HL-60 (cell line): ENCODE data around the gene EBI3.

Experiments used
- GABPA ChIP-seq: IDR thresholded peaks from 2 replicates; pipeline ENCODE4 v1.6.1; 2012; ENCODE audit warnings: low read depth
- POLR2AphosphoS5 ChIP-seq: IDR thresholded peaks from 2 replicates; pipeline ENCODE4 v1.6.1; 2012; ENCODE audit warnings: low read depth
- TF ChIP-seq, protein P1 (sequence below): IDR thresholded peaks from one replicate; pipeline ENCODE4 v1.5.1; 2011; ENCODE audit warnings: low read length, control low read depth, inconsistent platforms; ENCODE audit not compliant: insufficient read depth
- TF ChIP-seq, protein P2 (sequence below): IDR thresholded peaks from 2 replicates; pipeline ENCODE4 v1.6.1; 2012; ENCODE audit warnings: low read depth; ENCODE audit not compliant: insufficient replicate concordance

DNA sequence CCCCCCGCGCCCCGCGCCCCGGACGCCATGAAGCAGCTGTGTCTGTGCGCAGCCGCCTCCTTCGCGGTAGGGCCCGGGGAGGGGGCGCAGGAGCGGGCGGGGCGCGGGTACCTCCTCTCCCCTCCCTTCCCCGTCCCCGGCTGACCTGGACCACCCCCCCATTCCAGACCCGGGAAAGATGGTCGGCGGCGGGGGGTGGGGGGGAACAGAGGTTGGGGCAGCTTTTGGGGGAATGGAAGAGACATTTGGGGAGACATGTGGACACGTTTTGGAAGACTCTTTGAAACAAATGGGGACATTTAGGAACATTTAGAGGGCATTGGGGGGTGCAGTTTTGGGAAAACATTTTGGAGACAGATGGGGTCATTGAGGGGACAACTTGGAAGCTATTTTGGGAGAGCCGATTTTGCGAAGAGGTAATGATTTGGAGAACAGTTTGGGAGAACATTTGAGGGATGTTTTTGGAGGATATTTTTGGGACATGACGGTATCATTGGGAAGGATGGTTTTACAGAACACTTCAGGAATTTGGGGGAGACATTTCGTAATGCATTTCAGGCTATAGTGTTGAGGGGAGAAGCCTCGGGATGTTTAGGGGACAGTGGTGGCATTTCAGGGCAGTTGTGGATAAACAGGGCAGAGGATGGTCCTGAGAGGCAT, 30.7 kb upstream of the EBI3 start:
- TF ChIP-seq, protein P1, sequence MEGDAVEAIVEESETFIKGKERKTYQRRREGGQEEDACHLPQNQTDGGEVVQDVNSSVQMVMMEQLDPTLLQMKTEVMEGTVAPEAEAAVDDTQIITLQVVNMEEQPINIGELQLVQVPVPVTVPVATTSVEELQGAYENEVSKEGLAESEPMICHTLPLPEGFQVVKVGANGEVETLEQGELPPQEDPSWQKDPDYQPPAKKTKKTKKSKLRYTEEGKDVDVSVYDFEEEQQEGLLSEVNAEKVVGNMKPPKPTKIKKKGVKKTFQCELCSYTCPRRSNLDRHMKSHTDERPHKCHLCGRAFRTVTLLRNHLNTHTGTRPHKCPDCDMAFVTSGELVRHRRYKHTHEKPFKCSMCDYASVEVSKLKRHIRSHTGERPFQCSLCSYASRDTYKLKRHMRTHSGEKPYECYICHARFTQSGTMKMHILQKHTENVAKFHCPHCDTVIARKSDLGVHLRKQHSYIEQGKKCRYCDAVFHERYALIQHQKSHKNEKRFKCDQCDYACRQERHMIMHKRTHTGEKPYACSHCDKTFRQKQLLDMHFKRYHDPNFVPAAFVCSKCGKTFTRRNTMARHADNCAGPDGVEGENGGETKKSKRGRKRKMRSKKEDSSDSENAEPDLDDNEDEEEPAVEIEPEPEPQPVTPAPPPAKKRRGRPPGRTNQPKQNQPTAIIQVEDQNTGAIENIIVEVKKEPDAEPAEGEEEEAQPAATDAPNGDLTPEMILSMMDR, result no peak
- TF ChIP-seq POLR2AphosphoS5 (no peak), GABPA (no peak)
- TF ChIP-seq, protein P2, sequence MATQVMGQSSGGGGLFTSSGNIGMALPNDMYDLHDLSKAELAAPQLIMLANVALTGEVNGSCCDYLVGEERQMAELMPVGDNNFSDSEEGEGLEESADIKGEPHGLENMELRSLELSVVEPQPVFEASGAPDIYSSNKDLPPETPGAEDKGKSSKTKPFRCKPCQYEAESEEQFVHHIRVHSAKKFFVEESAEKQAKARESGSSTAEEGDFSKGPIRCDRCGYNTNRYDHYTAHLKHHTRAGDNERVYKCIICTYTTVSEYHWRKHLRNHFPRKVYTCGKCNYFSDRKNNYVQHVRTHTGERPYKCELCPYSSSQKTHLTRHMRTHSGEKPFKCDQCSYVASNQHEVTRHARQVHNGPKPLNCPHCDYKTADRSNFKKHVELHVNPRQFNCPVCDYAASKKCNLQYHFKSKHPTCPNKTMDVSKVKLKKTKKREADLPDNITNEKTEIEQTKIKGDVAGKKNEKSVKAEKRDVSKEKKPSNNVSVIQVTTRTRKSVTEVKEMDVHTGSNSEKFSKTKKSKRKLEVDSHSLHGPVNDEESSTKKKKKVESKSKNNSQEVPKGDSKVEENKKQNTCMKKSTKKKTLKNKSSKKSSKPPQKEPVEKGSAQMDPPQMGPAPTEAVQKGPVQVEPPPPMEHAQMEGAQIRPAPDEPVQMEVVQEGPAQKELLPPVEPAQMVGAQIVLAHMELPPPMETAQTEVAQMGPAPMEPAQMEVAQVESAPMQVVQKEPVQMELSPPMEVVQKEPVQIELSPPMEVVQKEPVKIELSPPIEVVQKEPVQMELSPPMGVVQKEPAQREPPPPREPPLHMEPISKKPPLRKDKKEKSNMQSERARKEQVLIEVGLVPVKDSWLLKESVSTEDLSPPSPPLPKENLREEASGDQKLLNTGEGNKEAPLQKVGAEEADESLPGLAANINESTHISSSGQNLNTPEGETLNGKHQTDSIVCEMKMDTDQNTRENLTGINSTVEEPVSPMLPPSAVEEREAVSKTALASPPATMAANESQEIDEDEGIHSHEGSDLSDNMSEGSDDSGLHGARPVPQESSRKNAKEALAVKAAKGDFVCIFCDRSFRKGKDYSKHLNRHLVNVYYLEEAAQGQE, result no peak
